Keratinocyte (primary cell): ENCODE measurements around the gene DYRK2. TPM values are rescaled to one million over a fixed set of nuclear protein-coding genes. Genes with fewer than 3 reads are reported as not detected.

Experiments used
- DNase-seq: peaks from one replicate; pipeline ENCODE4 v3.0.0-alpha.2; 2011; ENCODE audit warnings: low read depth, missing footprints, low spot score
- FAIRE-seq: peaks from 2 replicates; lab custom pipeline; 2011; peaks lifted over from hg19 to GRCh38; lab: Jason Lieb, UNC
- H2AFZ ChIP-seq: 2 replicates; pipeline ENCODE4 v1.6.0; 2012; ENCODE audit warnings: low read length, control low read depth, inconsistent platforms; ENCODE audit not compliant: control insufficient read depth
- H3K27ac ChIP-seq: 2 replicates; pipeline ENCODE4 v1.5.1; 2011; ENCODE audit warnings: low read length; ENCODE audit not compliant: control insufficient read depth, insufficient read depth
- H3K27me3 ChIP-seq: 3 replicates; pipeline ENCODE4 v1.6.0; 2011; ENCODE audit warnings: low read length; ENCODE audit not compliant: control insufficient read depth, insufficient read depth; ENCODE audit errors: extremely low read depth
- H3K36me3 ChIP-seq, 2 experiments: 2 replicates in 1 of 2; 3 replicates in 1 of 2; pipeline ENCODE4 v1.5.1; 2011; ENCODE audit warnings: low read length in 2 of 2, mild to moderate bottlenecking in 1 of 2; ENCODE audit not compliant: control insufficient read depth in 2 of 2, insufficient read depth in 2 of 2; ENCODE audit errors: extremely low read depth in 1 of 2
- H3K4me1 ChIP-seq: 3 replicates; pipeline ENCODE4 v1.5.1; 2011; ENCODE audit warnings: low read length; ENCODE audit not compliant: control insufficient read depth, insufficient read depth; ENCODE audit errors: extremely low read depth
- H3K4me2 ChIP-seq: 3 replicates; pipeline ENCODE4 v1.6.0; 2011; ENCODE audit warnings: low read depth, low read length; ENCODE audit not compliant: control insufficient read depth, insufficient read depth; ENCODE audit errors: extremely low read depth
- H3K4me3 ChIP-seq, 3 experiments: fragments of 200-600 bp in 1 of 3; sonication (generic) in 1 of 3; 2 replicates in 2 of 3; 3 replicates in 1 of 3; pipeline ENCODE4 v1.5.1; 2011 to 2016; ENCODE audit warnings: low read length in 3 of 3, mild to moderate bottlenecking in 3 of 3, control low read depth in 2 of 3, inconsistent platforms in 1 of 3, low read depth in 1 of 3, mixed read lengths in 1 of 3, mixed run types in 1 of 3, moderate library complexity in 1 of 3; ENCODE audit not compliant: control insufficient read depth in 2 of 3, insufficient read depth in 2 of 3; ENCODE audit errors: extremely low read depth in 1 of 3
- H3K79me2 ChIP-seq: 2 replicates; pipeline ENCODE4 v1.6.0; 2012; ENCODE audit warnings: low read length; ENCODE audit not compliant: control insufficient read depth, insufficient read depth
- H3K9ac ChIP-seq: 3 replicates; pipeline ENCODE4 v1.6.0; 2011; ENCODE audit warnings: low read length; ENCODE audit not compliant: control insufficient read depth, insufficient read depth; ENCODE audit errors: extremely low read depth
- H3K9me1 ChIP-seq: 3 replicates; pipeline ENCODE4 v1.6.0; 2011; ENCODE audit warnings: low read length; ENCODE audit not compliant: control insufficient read depth, insufficient read depth; ENCODE audit errors: extremely low read depth
- H3K9me3 ChIP-seq: 2 replicates; pipeline ENCODE4 v1.5.1; 2012; ENCODE audit warnings: low read depth, low read length; ENCODE audit not compliant: control insufficient read depth
- H4K20me1 ChIP-seq: 3 replicates; pipeline ENCODE4 v1.6.0; 2011; ENCODE audit warnings: low read length; ENCODE audit not compliant: control insufficient read depth, insufficient read depth; ENCODE audit errors: extremely low read depth
- CTCF ChIP-seq, 3 experiments: IDR thresholded peaks in 1 of 3; conservative IDR thresholded peaks in 1 of 3; optimal IDR thresholded peaks in 1 of 3; 2 replicates in 2 of 3; 3 replicates in 1 of 3; pipeline versions ENCODE3 to v1.5.1; 2011; ENCODE audit warnings: low read length in 3 of 3, mild to moderate bottlenecking in 3 of 3, moderate library complexity in 2 of 3, control low read depth in 1 of 3, inconsistent platforms in 1 of 3; ENCODE audit not compliant: insufficient read depth in 2 of 3; ENCODE audit errors: extremely low read depth in 1 of 3
- EZH2 ChIP-seq: IDR thresholded peaks from one replicate; pipeline ENCODE4 v1.6.1; 2012; ENCODE audit warnings: inconsistent platforms, mild to moderate bottlenecking, low read length, moderate library complexity
- dilution Hi-C: fragments of 300-500 bp; cut with MboI; formaldehyde crosslinking; loops from one replicate; pipeline ENCODE4 v1.7.0; 2020; ENCODE audit warnings: low sequenced_read_pairs; ENCODE audit not compliant: extremely low pct_ligation_motif_present
- polyA plus RNA-seq, 5 experiments: library from polyadenylated mRNA; depleted of rRNA in 3 of 5; stranded (reverse) in 3 of 5; stranded (forward) in 1 of 5; unstranded in 1 of 5; fragments of >200 nt; gene quantifications; 1 replicate in 1 of 5; 2 replicates in 3 of 5; 3 replicates in 1 of 5; pipeline versions ENCODE4 v1.2.1 to v1.2.3, GENCODE V29; 2011 to 2012; ENCODE audit warnings: missing spikeins in 2 of 5, low read depth in 1 of 5, low replicate concordance in 1 of 5

The DYRK2 gene
- polyA plus RNA-seq, 1 donor (not counting 4 experiments of a cell fraction or from before 2014, with no cell fraction given), result 22.7 TPM

DNA sequence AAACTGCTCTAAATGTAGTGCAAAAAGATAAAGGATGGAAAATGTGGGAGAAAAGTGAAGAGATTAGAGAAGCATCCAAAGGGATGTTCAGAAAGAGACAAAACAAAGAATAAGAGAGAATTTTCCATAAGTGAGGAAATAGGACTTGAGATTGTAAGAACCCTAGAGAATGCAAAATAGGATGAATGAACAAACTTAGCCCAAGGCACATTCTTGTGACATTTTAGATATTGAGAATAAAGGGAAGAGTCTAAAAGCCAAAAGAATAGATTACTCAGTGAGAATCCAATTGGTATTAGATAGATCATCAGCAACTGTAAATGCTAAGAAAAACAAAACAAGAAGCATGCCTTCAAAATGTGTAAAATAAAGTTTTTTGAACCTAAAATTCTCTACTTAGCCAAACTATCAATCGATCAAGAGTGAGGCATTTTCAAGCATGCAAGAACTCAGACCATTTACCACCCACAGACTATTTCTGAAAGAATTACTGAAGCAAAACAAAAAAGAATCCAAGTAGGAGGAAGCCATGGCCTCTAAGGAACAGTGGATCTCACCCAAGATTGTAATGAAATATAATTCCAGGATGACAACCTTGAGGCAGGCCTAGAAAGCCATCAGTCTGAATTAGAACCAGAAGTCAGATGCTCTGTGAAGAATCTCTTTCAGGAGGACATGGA is 33.5 kb downstream of the DYRK2 start:
- no peak for TF ChIP-seq EZH2
- no peak for TF ChIP-seq CTCF (optimal IDR thresholded peaks at IDR 0.05 in 1 of 3, IDR thresholded peaks at IDR 0.05 in 1 of 3, conservative IDR thresholded peaks at IDR 0.05 in 1 of 3; ENCODE audit: extremely low read depth in 1 of 3, insufficient read depth in 2 of 3, low read length in 3 of 3)
- Histone ChIP-seq H3K4me2 (no peak overlapping the region), H3K9me1 (no peaks in the 10 kb centered on the region), H3K9me3 (no peaks in the 10 kb centered on the region), H3K9ac (no peak overlapping the region), H3K36me3 (no peaks in the 10 kb centered on the region), H4K20me1 (no peaks in the 10 kb centered on the region), H3K27me3 (no peaks in the 10 kb centered on the region), H3K27ac (no peak overlapping the region), H2AFZ (no peak overlapping the region), H3K79me2 (no peaks in the 10 kb centered on the region), H3K4me1 (peaks cover 36% of the 10 kb centered on the region), H3K4me3 (no peak overlapping the region)
- dilution Hi-C loops, result no loop called here
- FAIRE-seq, result no peak
- DNase-seq, result no peak

DNA sequence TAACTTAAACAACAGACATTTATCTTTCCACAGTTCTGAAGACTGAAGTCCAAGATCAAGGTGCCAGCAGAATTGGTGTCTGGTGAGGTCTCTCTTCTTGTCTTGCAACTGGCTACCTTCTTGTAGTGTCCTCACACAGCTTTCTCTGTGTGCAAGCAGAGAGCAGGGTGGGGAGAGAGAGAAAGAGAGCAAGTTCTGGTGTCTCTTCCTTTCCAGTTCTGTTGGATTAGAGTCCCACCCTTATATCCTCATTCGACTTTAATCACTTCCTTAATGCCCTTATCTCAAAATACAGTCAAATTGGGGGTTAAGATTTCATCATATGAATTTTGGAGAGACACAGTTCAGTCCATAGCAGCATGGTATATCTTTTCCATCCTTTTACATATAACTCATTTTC is 40.8 kb downstream of the DYRK2 start:
- no peak for DNase-seq
- H3K9me1 ChIP-seq, result no peaks in the 10 kb centered on the region
- no peak for FAIRE-seq
- H2AFZ ChIP-seq, result no peak overlapping the region
- H3K27ac ChIP-seq, result no peak overlapping the region
- H3K4me1 ChIP-seq, result no peaks in the 10 kb centered on the region
- H3K4me3 ChIP-seq, result no peak overlapping the region
- H3K9me3 ChIP-seq, result no peaks in the 10 kb centered on the region
- H3K36me3 ChIP-seq, result no peaks in the 10 kb centered on the region
- no peaks in the 10 kb centered on the region for H3K27me3 ChIP-seq
- no peak for TF ChIP-seq EZH2
- no peak for TF ChIP-seq CTCF (optimal IDR thresholded peaks at IDR 0.05 in 1 of 3, IDR thresholded peaks at IDR 0.05 in 1 of 3, conservative IDR thresholded peaks at IDR 0.05 in 1 of 3; ENCODE audit: extremely low read depth in 1 of 3, insufficient read depth in 2 of 3, low read length in 3 of 3)
- no peak overlapping the region for H3K4me2 ChIP-seq
- dilution Hi-C loops, result no loop called here
- no peak overlapping the region for H3K9ac ChIP-seq
- H3K79me2 ChIP-seq, result no peaks in the 10 kb centered on the region
- no peaks in the 10 kb centered on the region for H4K20me1 ChIP-seq
